Nephron progenitor cell (in vitro differentiated cells): ENCODE measurements around the gene RYR3.

Experiments used
- DNase-seq: peaks from one replicate; pipeline ENCODE4 v3.0.0; 2021
- H3K27ac Mint-ChIP-seq: 2 replicates; pipeline ENCODE4 v1.8.0; 2021; ENCODE audit warnings: mild to moderate bottlenecking, moderate library complexity, mixed read lengths
- H3K27me3 Mint-ChIP-seq: 2 replicates; pipeline ENCODE4 v1.8.0; 2021; ENCODE audit warnings: mild to moderate bottlenecking, low read depth, mixed read lengths; ENCODE audit not compliant: poor library complexity
- H3K36me3 Mint-ChIP-seq: 2 replicates; pipeline ENCODE4 v1.8.0; 2021; ENCODE audit warnings: low read depth, mixed read lengths
- H3K4me1 Mint-ChIP-seq: 2 replicates; pipeline ENCODE4 v1.8.0; 2021; ENCODE audit warnings: mixed read lengths
- H3K4me3 Mint-ChIP-seq: 2 replicates; pipeline ENCODE4 v1.8.0; 2021; ENCODE audit warnings: mild to moderate bottlenecking, moderate library complexity, mixed read lengths
- H3K9me3 Mint-ChIP-seq: 2 replicates; pipeline ENCODE4 v1.8.0; 2021; ENCODE audit warnings: mild to moderate bottlenecking, moderate library complexity, mixed read lengths
- TF ChIP-seq, protein P1 (sequence below): fragments of 200-600 bp; sonication (generic); IDR thresholded peaks from 2 replicates; pipeline ENCODE4 v1.5.0; 2021; ENCODE audit warnings: antibody characterized with exemption

The RYR3 gene

DNA sequence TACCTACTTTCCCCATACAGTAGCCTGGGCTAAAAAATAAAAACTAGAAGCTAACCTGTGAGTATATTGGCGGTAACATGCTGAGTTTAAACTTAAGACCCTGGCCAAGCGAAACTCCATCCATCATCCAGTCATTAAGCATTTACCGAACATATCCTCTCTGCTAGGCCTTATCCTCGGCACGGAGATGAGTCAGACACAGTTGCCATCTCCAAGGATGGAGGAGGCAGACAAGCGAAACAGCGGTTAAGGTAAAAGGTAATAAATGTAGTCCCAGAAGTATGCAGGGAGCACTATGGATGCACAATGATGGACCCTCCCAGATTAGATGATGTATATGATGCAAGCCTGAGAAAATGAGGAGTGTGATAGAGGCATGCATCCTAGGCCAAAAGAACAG lies 143.6 kb downstream of the RYR3 start:
- TF ChIP-seq, protein P1, sequence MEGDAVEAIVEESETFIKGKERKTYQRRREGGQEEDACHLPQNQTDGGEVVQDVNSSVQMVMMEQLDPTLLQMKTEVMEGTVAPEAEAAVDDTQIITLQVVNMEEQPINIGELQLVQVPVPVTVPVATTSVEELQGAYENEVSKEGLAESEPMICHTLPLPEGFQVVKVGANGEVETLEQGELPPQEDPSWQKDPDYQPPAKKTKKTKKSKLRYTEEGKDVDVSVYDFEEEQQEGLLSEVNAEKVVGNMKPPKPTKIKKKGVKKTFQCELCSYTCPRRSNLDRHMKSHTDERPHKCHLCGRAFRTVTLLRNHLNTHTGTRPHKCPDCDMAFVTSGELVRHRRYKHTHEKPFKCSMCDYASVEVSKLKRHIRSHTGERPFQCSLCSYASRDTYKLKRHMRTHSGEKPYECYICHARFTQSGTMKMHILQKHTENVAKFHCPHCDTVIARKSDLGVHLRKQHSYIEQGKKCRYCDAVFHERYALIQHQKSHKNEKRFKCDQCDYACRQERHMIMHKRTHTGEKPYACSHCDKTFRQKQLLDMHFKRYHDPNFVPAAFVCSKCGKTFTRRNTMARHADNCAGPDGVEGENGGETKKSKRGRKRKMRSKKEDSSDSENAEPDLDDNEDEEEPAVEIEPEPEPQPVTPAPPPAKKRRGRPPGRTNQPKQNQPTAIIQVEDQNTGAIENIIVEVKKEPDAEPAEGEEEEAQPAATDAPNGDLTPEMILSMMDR = no peak
- Mint-ChIP-seq H3K27me3 (peaks cover 8% of the 10 kb centered on the region), H3K27ac (no peak overlapping the region), H3K9me3 (no peaks in the 10 kb centered on the region), H3K4me3 (no peak overlapping the region), H3K36me3 (no peaks in the 10 kb centered on the region), H3K4me1 (peaks cover 20% of the 10 kb centered on the region)
- DNase-seq = no peak

DNA sequence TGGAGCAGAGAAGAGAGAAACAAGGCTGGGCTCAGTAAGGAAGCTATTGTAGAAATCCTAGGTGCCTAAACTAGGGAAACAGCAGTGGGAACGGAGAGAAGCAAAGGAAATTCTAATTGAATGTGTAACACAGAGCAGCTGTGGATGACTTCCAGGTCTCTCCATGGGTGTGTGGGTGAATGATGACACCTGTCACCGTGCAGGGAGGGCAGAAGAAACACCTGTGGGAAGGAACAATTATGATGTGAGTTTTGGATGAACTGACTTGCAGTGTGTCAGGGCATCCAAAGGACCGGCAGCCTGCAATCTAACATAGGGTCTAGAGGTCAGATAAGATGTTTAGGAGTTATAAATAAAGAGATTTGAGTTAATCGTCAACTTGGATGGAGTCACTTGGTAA lies 144.2 kb downstream of the RYR3 start:
- no peak overlapping the region for H3K4me3 Mint-ChIP-seq
- peaks cover 8% of the 10 kb centered on the region for H3K27me3 Mint-ChIP-seq
- no peaks in the 10 kb centered on the region for H3K36me3 Mint-ChIP-seq
- TF ChIP-seq, protein P1 = no peak
- peaks cover 13% of the 10 kb centered on the region for H3K4me1 Mint-ChIP-seq
- H3K27ac Mint-ChIP-seq = no peak overlapping the region
- H3K9me3 Mint-ChIP-seq = no peaks in the 10 kb centered on the region
- DNase-seq = no peak

DNA sequence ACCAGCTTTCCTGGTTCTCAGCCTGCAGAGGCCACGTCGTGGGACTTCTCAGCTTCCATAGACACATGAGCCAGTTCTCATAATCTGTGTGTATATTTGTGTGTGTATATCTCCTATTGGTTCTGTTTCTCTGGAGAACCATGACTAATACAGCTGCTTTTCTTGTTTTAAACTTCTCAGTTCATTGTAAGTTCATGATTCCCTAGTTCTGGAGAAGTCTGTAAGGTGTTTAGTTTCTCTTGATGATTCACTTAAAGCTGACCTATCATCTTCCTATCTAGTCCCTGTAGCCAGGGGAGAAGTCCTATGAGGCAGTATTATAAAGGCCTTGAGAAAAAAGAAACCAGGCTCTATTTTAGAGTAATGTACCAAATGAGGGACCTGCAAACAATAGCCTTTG lies 147.7 kb downstream of the RYR3 start:
- DNase-seq = no peak
- no peak overlapping the region for H3K4me3 Mint-ChIP-seq
- no peak overlapping the region for H3K27ac Mint-ChIP-seq
- H3K4me1 Mint-ChIP-seq = no peaks in the 10 kb centered on the region
- H3K9me3 Mint-ChIP-seq = no peaks in the 10 kb centered on the region
- peaks cover 8% of the 10 kb centered on the region for H3K27me3 Mint-ChIP-seq
- H3K36me3 Mint-ChIP-seq = no peaks in the 10 kb centered on the region
- TF ChIP-seq, protein P1 = no peak

DNA sequence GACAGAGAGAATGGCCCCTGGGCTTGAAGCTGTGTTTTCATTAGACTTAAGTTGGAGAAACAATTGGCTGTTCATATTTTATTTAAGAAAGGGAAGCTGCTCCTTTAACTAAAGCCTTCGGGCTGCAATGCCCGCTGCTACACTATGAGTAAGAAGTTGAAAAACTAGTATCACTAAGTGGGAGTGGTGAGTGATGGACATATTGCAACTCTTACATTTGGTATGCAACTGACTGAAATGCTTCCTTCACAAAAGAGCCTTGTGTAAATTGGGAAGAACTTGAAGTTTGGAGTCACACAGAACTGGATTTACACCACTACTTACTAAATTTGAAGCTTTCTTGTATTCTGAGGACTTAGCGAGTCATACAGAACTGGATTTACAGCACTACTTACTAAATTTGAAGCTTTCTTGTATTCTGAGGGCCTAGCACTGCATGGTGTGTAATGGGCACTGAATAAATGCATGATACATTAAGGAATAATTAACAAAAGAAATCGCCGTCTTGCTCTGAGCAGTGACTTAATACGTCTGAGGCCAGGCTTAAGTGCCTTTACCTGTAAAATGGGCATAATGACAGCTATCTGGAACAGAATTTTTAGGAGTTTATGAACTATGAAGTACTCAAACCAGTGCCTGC lies 149.5 kb downstream of the RYR3 start:
- Mint-ChIP-seq H3K27me3 (peaks cover 2% of the 10 kb centered on the region), H3K36me3 (no peaks in the 10 kb centered on the region), H3K9me3 (no peaks in the 10 kb centered on the region), H3K4me3 (no peak overlapping the region), H3K27ac (no peak overlapping the region), H3K4me1 (no peaks in the 10 kb centered on the region)
- TF ChIP-seq, protein P1 = no peak
- no peak for DNase-seq

DNA sequence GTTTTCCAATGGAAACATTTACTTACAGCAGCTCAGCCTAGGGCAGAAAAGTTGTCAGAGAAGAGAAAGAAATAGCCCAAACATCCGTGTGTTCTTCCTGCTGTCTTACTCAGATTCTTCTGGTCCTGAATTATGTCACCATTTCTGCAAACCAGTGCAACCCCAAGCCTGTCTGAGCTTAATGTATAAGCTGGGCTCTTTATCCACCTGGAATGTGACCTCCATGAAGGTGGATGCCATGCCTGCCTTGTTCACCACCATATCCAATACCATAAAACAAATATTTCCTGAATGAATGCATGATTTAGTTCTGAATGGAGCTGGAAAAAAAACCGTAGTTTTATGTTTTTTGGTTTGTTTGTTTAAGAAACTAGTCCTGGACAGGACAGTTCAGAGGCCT lies 150.9 kb downstream of the RYR3 start:
- Mint-ChIP-seq H3K4me1 (no peaks in the 10 kb centered on the region), H3K9me3 (no peaks in the 10 kb centered on the region), H3K27ac (no peak overlapping the region), H3K27me3 (no peaks in the 10 kb centered on the region), H3K36me3 (no peaks in the 10 kb centered on the region), H3K4me3 (no peak overlapping the region)
- DNase-seq = no peak
- TF ChIP-seq, protein P1 = no peak

DNA sequence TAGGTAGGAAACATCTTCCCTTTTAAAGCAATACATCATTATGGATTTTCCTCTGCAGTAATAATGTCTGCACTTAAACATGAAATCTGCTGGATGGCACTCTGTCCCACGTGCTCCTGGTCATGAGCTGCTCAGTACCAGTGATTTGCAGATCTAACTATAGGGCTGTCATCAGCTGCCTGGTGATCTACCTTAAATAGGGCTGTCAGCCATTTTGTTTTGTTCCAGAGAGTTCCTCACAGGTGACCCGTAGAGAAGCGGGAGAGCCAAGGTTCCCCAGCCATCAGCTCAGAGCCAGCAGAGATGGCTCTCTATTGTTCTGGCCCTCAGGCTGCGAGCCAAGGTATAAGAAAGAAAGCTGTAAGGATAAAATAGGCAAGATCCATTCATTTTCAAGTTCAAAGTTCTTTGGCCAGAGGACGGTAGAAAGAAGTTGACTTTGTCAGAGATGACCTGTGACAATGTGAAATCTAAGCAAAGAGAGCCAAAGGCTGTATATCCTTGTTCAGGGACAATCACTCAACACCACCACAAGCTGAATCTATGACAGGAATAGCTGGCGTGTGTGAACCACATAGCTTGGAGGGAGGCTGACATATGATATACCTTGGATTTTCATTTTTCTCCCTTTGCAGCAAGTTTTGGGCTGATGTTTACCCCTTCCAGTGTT lies 156.5 kb downstream of the RYR3 start:
- H3K4me1 Mint-ChIP-seq = no peaks in the 10 kb centered on the region
- TF ChIP-seq, protein P1 = no peak
- H3K36me3 Mint-ChIP-seq = no peaks in the 10 kb centered on the region
- no peaks in the 10 kb centered on the region for H3K27me3 Mint-ChIP-seq
- no peak for DNase-seq
- no peaks in the 10 kb centered on the region for H3K9me3 Mint-ChIP-seq
- H3K27ac Mint-ChIP-seq = no peak overlapping the region
- no peak overlapping the region for H3K4me3 Mint-ChIP-seq
